Activated effector memory CD4-positive, alpha-beta T cell treated with anti-CD3 and anti-CD28 coated beads, Interleukin-2, amount 50 U/mL, for 16 hours (primary cell): ENCODE results near the gene MRPL46.

Experiments
- DNase-seq: peaks from one replicate; pipeline ENCODE4 v3.0.0-alpha.2; 2020

Gene MRPL46

GRCh38 chr15:88467073-88467934 lies at the start of gene MRPL46, which contains the start of gene MRPS11:
Gene MRPL46, minus strand, starts transcription at chr15:88467388. Its CDS starts 11 bp downstream, at chr15:88467377.
Gene MRPS11, plus strand, starts transcription at chr15:88467708. Its CDS starts 10 bp downstream, at chr15:88467718.
- DNase-seq = peak; percentile 97

GRCh38 chr15:88513195-88513594 lies 46.0 kb upstream of the MRPL46 start:
- no peak for DNase-seq

- no peak for DNase-seq
These were observed 45.4 kb upstream of the MRPL46 start for GRCh38 chr15:88512601-88513000.

- DNase-seq = no peak
These were observed 44.9 kb upstream of the MRPL46 start for GRCh38 chr15:88512078-88512477.

- DNase-seq = no peak
These were observed 44.0 kb upstream of the MRPL46 start for GRCh38 chr15:88511161-88511560.

GRCh38 chr15:88509964-88510363 lies 42.8 kb upstream of the MRPL46 start:
- DNase-seq = no peak

GRCh38 chr15:88509321-88509720 lies 42.1 kb upstream of the MRPL46 start:
- DNase-seq = no peak

- DNase-seq = no peak
These were observed 39.4 kb upstream of the MRPL46 start for GRCh38 chr15:88506628-88507027.

GRCh38 chr15:88505721-88506120 lies 38.5 kb upstream of the MRPL46 start:
- no peak for DNase-seq

- no peak for DNase-seq
These were observed 37.3 kb upstream of the MRPL46 start for GRCh38 chr15:88504445-88504844.

- no peak for DNase-seq
These were observed 31.8 kb upstream of the MRPL46 start for GRCh38 chr15:88498996-88499395.

- DNase-seq = no peak
These were observed 30.0 kb upstream of the MRPL46 start for GRCh38 chr15:88497109-88497765.

GRCh38 chr15:88493844-88494243 lies 26.7 kb upstream of the MRPL46 start:
- DNase-seq = no peak

- DNase-seq = no peak
These were observed 24.0 kb upstream of the MRPL46 start for GRCh38 chr15:88491158-88491557.

GRCh38 chr15:88490036-88490435 lies 22.8 kb upstream of the MRPL46 start:
- DNase-seq = no peak

- no peak for DNase-seq
These were observed 22.1 kb upstream of the MRPL46 start for GRCh38 chr15:88489321-88489720.

- no peak for DNase-seq
These were observed 20.8 kb upstream of the MRPL46 start for GRCh38 chr15:88487796-88488523.

- DNase-seq = no peak
These were observed 20.1 kb upstream of the MRPL46 start for GRCh38 chr15:88487178-88487795.

- DNase-seq = no peak
These were observed 17.6 kb upstream of the MRPL46 start for GRCh38 chr15:88484682-88485331.

- no peak for DNase-seq
These were observed 15.1 kb upstream of the MRPL46 start for GRCh38 chr15:88482263-88482662.

- DNase-seq = no peak
These were observed 13.8 kb upstream of the MRPL46 start for GRCh38 chr15:88480981-88481380.

GRCh38 chr15:88479169-88479568 lies 12.0 kb upstream of the MRPL46 start:
- no peak for DNase-seq
